ENCODE measurements around the gene CDC37.
"Not testable (repeated sequence)": the region's sequence is repeated elsewhere in the genome, so short reads cannot be mapped to it uniquely, and the experiment has no call there.

The CDC37 gene

DNA sequence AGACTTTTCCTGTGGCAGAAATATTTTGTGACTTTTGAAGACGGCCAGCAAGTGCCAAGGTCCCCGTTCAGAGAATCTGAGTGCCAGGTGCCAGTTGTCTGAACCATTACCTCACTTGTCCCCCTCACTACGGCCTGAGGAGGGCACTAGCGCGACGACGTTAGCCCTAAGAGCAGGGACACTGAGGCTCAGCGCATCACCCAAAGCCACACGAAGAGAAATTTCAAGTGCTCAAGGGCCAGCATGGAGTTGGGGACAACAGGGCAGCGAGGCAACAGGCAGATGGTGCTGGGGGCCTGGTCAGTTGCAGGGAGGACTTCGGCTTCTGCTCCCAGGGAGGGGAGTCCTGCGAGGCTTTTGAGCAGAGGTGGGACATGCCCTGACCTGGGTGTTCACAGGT, 13.5 kb downstream of the CDC37 start:
- no peak overlapping the region for H3K4me2 ChIP-seq (ENCODE audit: insufficient read depth, low read length, poor library complexity, severe bottlenecking)
- no peak overlapping the region for H2BK5ac ChIP-seq (ENCODE audit: low read length)
- no peak overlapping the region for H2AFZ ChIP-seq (ENCODE audit: low read length)
- H3K18ac ChIP-seq (ENCODE audit: low read length), result no peak overlapping the region
- no peak overlapping the region for H2BK15ac ChIP-seq (ENCODE audit: low read length)
- DNase-seq (ENCODE audit: low spot score), result no peak
- WGBS, 2 donors (ENCODE audit: extremely low coverage in 2 of 2, insufficient read length in 2 of 2, insufficient replicate concordance in 1 of 2), result no CpG with 5 or more reads among the region's 12 CpGs
- peaks cover 0 to 1% of the 10 kb centered on the region in 2 donors for H3K9me3 ChIP-seq (replicated peaks in 1 of 2; ENCODE audit: control insufficient read depth in 2 of 2, insufficient read depth in 1 of 2, low read depth in 1 of 2, low read length in 2 of 2)
- H3K23ac ChIP-seq (ENCODE audit: low read depth, low read length, poor library complexity), result no peak overlapping the region
- no peak overlapping the region for H2BK120ac ChIP-seq (ENCODE audit: low read depth, low read length)
- H4K8ac ChIP-seq (ENCODE audit: low read depth, low read length), result no peak overlapping the region
- no peak overlapping the region for H3K4me3 ChIP-seq (ENCODE audit: low read length in 2 of 2)
- no peak overlapping the region for H3K4ac ChIP-seq (ENCODE audit: low read length)
- H3K27ac ChIP-seq (replicated peaks; ENCODE audit: low read length), result no peak overlapping the region
- no peaks in the 10 kb centered on the region for H3K79me1 ChIP-seq (ENCODE audit: low read depth, low read length)
- H2BK12ac ChIP-seq (ENCODE audit: low read length), result no peak overlapping the region
- no peak overlapping the region for H3K14ac ChIP-seq (ENCODE audit: low read length)
- no peaks in the 10 kb centered on the region for H3K27me3 ChIP-seq (ENCODE audit: control insufficient read depth in 3 of 3, insufficient read depth in 3 of 3, low read depth in 1 of 3, low read length in 3 of 3)
- H3K9ac ChIP-seq (ENCODE audit: low read depth, low read length, poor library complexity), result no peak overlapping the region
- H4K91ac ChIP-seq (ENCODE audit: low read depth, low read length, poor library complexity), result no peak overlapping the region
- H3K4me1 ChIP-seq (ENCODE audit: control insufficient read depth in 2 of 2, insufficient read depth in 1 of 2, low read depth in 1 of 2, low read length in 2 of 2), result no peaks in the 10 kb centered on the region
- H3K36me3 ChIP-seq (replicated peaks in 1 of 2; ENCODE audit: control insufficient read depth in 2 of 2, insufficient read depth in 2 of 2, low read length in 2 of 2), result peaks cover 19 to 49% of the 10 kb centered on the region in 2 donors
- H2AK5ac ChIP-seq (ENCODE audit: low read depth, low read length), result no peak overlapping the region

DNA sequence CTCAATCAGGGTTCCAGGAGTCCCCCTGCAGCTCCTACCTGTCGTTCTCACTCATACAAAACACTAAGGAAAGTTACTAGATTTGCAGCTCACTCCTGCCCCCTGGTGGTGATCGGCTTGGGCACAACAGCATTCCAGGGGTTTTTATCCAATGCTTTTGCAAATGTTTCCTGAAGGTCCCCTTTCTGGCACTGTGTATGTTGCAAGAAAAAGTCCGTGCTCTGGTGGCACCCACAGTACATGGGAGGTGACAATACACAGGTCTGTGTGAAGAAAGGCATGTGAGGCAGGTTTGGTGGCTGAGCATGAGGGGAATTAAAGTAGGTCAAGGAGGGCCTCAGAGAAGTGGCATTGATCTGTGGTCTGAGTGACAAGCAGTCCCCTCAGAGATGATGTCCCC, 14.4 kb downstream of the CDC37 start:
- WGBS, 2 donors (ENCODE audit: extremely low coverage in 2 of 2, insufficient read length in 2 of 2, insufficient replicate concordance in 1 of 2), result no CpG with 5 or more reads among the region's 3 CpGs
- no peak overlapping the region for H3K18ac ChIP-seq (ENCODE audit: low read length)

DNA sequence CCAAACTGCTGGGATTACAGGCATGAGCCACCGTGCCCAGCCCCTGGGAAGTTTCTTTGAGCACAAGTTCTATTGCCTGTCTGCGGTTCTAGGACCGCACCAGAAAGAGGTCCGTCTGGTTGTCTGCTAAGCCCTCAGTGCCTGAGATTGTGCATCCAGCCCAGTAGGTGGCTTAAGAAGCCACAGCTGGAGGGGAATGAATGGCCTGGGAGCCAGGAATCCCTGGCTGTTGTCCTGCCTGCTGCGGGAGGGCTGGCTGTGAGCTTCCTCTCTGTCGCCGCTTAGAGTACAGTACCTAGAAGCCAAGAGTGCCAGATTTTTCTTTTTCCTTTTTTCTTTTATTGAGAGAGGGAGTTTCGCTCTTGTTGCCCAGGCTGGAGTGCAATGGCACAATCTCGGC, 18.8 kb downstream of the CDC37 start:
- DNase-seq (ENCODE audit: low spot score), result no peak
- H3K4ac ChIP-seq (ENCODE audit: low read length), result no peak overlapping the region
- H2BK12ac ChIP-seq (ENCODE audit: low read length), result no peak overlapping the region
- no peak overlapping the region for H4K8ac ChIP-seq (ENCODE audit: low read depth, low read length)
- H4K91ac ChIP-seq (ENCODE audit: low read depth, low read length, poor library complexity), result no peak overlapping the region
- no peak overlapping the region for H2BK120ac ChIP-seq (ENCODE audit: low read depth, low read length)
- no peak overlapping the region for H3K18ac ChIP-seq (ENCODE audit: low read length)
- WGBS, 2 donors (ENCODE audit: extremely low coverage in 2 of 2, insufficient read length in 2 of 2, insufficient replicate concordance in 1 of 2), result no CpG with 5 or more reads among the region's 9 CpGs
- no peak overlapping the region for H2AK5ac ChIP-seq (ENCODE audit: low read depth, low read length)
- no peaks in the 10 kb centered on the region for H3K79me1 ChIP-seq (ENCODE audit: low read depth, low read length)
- H3K9me3 ChIP-seq (replicated peaks in 1 of 2; ENCODE audit: control insufficient read depth in 2 of 2, insufficient read depth in 1 of 2, low read depth in 1 of 2, low read length in 2 of 2), result no peaks in the 10 kb centered on the region
- H2BK5ac ChIP-seq (ENCODE audit: low read length), result no peak overlapping the region
- H3K9ac ChIP-seq (ENCODE audit: low read depth, low read length, poor library complexity), result no peak overlapping the region
- no peak overlapping the region for H2AFZ ChIP-seq (ENCODE audit: low read length)
- H3K27me3 ChIP-seq (ENCODE audit: control insufficient read depth in 3 of 3, insufficient read depth in 3 of 3, low read depth in 1 of 3, low read length in 3 of 3), result no peaks in the 10 kb centered on the region
- no peak overlapping the region for H3K4me2 ChIP-seq (ENCODE audit: insufficient read depth, low read length, poor library complexity, severe bottlenecking)
- no peak overlapping the region for H3K23ac ChIP-seq (ENCODE audit: low read depth, low read length, poor library complexity)
- no peak overlapping the region for H3K27ac ChIP-seq (replicated peaks; ENCODE audit: low read length)
- no peak overlapping the region for H3K14ac ChIP-seq (ENCODE audit: low read length)
- H3K4me3 ChIP-seq (ENCODE audit: low read length in 2 of 2), result no peak overlapping the region
- H2BK15ac ChIP-seq (ENCODE audit: low read length), result no peak overlapping the region
- H3K36me3 ChIP-seq (replicated peaks in 1 of 2; ENCODE audit: control insufficient read depth in 2 of 2, insufficient read depth in 2 of 2, low read length in 2 of 2), result no peaks in the 10 kb centered on the region
- H3K4me1 ChIP-seq (ENCODE audit: control insufficient read depth in 2 of 2, insufficient read depth in 1 of 2, low read depth in 1 of 2, low read length in 2 of 2), result peaks cover 0 to 4% of the 10 kb centered on the region in 2 donors

More for the DNA sequence above, 14.4 kb downstream of the CDC37 start:
- no peak overlapping the region for H3K14ac ChIP-seq (ENCODE audit: low read length)
- no peak overlapping the region for H2AFZ ChIP-seq (ENCODE audit: low read length)
- H3K4me2 ChIP-seq (ENCODE audit: insufficient read depth, low read length, poor library complexity, severe bottlenecking), result no peak overlapping the region
- peak; percentile 85 for DNase-seq (ENCODE audit: low spot score)
- no peaks in the 10 kb centered on the region for H3K27me3 ChIP-seq (ENCODE audit: control insufficient read depth in 3 of 3, insufficient read depth in 3 of 3, low read depth in 1 of 3, low read length in 3 of 3)
- peaks cover 0 to 1% of the 10 kb centered on the region in 2 donors for H3K9me3 ChIP-seq (replicated peaks in 1 of 2; ENCODE audit: control insufficient read depth in 2 of 2, insufficient read depth in 1 of 2, low read depth in 1 of 2, low read length in 2 of 2)
- no peak overlapping the region for H3K27ac ChIP-seq (replicated peaks; ENCODE audit: low read length)
- H3K9ac ChIP-seq (ENCODE audit: low read depth, low read length, poor library complexity), result no peak overlapping the region
- no peaks in the 10 kb centered on the region for H3K79me1 ChIP-seq (ENCODE audit: low read depth, low read length)
- no peak overlapping the region for H2BK12ac ChIP-seq (ENCODE audit: low read length)
- no peak overlapping the region for H2BK120ac ChIP-seq (ENCODE audit: low read depth, low read length)
- H3K4me1 ChIP-seq (ENCODE audit: control insufficient read depth in 2 of 2, insufficient read depth in 1 of 2, low read depth in 1 of 2, low read length in 2 of 2), result no peaks in the 10 kb centered on the region
- no peak overlapping the region for H2BK5ac ChIP-seq (ENCODE audit: low read length)
- H4K8ac ChIP-seq (ENCODE audit: low read depth, low read length), result no peak overlapping the region
- H2AK5ac ChIP-seq (ENCODE audit: low read depth, low read length), result no peak overlapping the region
- H4K91ac ChIP-seq (ENCODE audit: low read depth, low read length, poor library complexity), result no peak overlapping the region
- no peak overlapping the region for H2BK15ac ChIP-seq (ENCODE audit: low read length)
- H3K23ac ChIP-seq (ENCODE audit: low read depth, low read length, poor library complexity), result no peak overlapping the region
- no peak overlapping the region for H3K4ac ChIP-seq (ENCODE audit: low read length)
- H3K4me3 ChIP-seq (ENCODE audit: low read length in 2 of 2), result peak overlapping the region in 1 of 2 donors; percentile 2
- peaks cover 14 to 41% of the 10 kb centered on the region in 2 donors for H3K36me3 ChIP-seq (replicated peaks in 1 of 2; ENCODE audit: control insufficient read depth in 2 of 2, insufficient read depth in 2 of 2, low read length in 2 of 2)

DNA sequence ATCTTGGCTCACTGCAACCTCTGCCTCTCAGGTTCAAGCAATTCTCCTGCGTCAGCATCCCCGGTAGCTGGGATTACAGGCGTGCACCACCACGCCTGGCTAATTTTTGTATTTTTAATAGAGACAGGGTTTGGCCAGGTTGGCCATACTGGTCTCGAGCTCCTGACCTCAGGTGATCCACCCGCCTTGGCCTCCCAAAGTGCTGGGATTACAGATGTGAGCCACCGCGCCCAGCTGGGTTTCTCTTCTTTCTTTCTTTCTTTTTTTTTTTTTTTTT, 20.2 kb downstream of the CDC37 start:
- not testable (repeated sequence) for H3K27ac ChIP-seq (replicated peaks; ENCODE audit: low read length); H3K23ac ChIP-seq (ENCODE audit: low read depth, low read length, poor library complexity); H3K79me1 ChIP-seq (ENCODE audit: low read depth, low read length); H2BK15ac ChIP-seq (ENCODE audit: low read length); H3K9me3 ChIP-seq (replicated peaks in 1 of 2; ENCODE audit: control insufficient read depth in 2 of 2, insufficient read depth in 1 of 2, low read depth in 1 of 2, low read length in 2 of 2); H3K27me3 ChIP-seq (ENCODE audit: control insufficient read depth in 3 of 3, insufficient read depth in 3 of 3, low read depth in 1 of 3, low read length in 3 of 3); H2BK12ac ChIP-seq (ENCODE audit: low read length); H3K4ac ChIP-seq (ENCODE audit: low read length); H3K36me3 ChIP-seq (replicated peaks in 1 of 2; ENCODE audit: control insufficient read depth in 2 of 2, insufficient read depth in 2 of 2, low read length in 2 of 2); DNase-seq (ENCODE audit: low spot score); H3K4me3 ChIP-seq (ENCODE audit: low read length in 2 of 2); H3K14ac ChIP-seq (ENCODE audit: low read length); H3K9ac ChIP-seq (ENCODE audit: low read depth, low read length, poor library complexity); H3K4me2 ChIP-seq (ENCODE audit: insufficient read depth, low read length, poor library complexity, severe bottlenecking); H4K8ac ChIP-seq (ENCODE audit: low read depth, low read length); H4K91ac ChIP-seq (ENCODE audit: low read depth, low read length, poor library complexity); H2AK5ac ChIP-seq (ENCODE audit: low read depth, low read length); H2AFZ ChIP-seq (ENCODE audit: low read length); H3K4me1 ChIP-seq (ENCODE audit: control insufficient read depth in 2 of 2, insufficient read depth in 1 of 2, low read depth in 1 of 2, low read length in 2 of 2); H2BK120ac ChIP-seq (ENCODE audit: low read depth, low read length); H3K18ac ChIP-seq (ENCODE audit: low read length); H2BK5ac ChIP-seq (ENCODE audit: low read length)
- no CpG with 5 or more reads among the region's 8 CpGs for WGBS, 2 donors (ENCODE audit: extremely low coverage in 2 of 2, insufficient read length in 2 of 2, insufficient replicate concordance in 1 of 2)

All from neuronal stem cell (in vitro differentiated cells).